ENCODE measurements around the gene PPP2R2C. TPM values are rescaled to one million over a fixed set of nuclear protein-coding genes. Genes with fewer than 3 reads are reported as not detected.

Gene PPP2R2C
- total and polyA plus RNA-seq, 10 donors = 0.07 to 1.3 (median 0.23) TPM; not detected in 1

DNA sequence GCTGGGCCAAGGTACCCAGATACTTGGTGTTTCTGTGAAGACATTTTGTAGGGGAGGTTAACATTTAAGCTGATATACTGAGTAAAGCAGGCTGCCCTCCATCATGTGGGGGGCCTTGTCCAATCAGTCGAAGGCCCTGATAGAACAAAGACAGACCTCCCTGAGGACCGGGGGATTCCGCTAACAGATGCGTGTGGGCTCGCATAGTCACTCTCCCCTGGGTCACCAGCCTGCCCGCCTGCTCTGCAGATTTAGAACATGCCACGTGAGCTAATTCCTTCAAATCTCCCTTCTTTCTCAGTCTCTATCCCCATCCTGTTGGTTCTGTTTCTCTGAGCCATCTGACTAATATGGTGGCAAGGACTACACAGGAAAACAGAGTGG, 142.0 kb downstream of the PPP2R2C start:
- H3K27me3 ChIP-seq (replicated peaks in 1 of 7) = peaks cover 0 to 89% (median 20%) of the 10 kb centered on the region in 7 donors
- no peaks in the 10 kb centered on the region for H3K36me3 ChIP-seq
- H3K4me1 ChIP-seq = peaks cover 0 to 20% (median 14%) of the 10 kb centered on the region in 6 donors
- H3K4me3 ChIP-seq = no peak overlapping the region
- peaks cover 0 to 15% (median 6%) of the 10 kb centered on the region in 8 donors for H3K9me3 ChIP-seq
- no peak for DNase-seq
- WGBS, 5 donors = 78 to 92% (median 86%) methylated on average over 7 of the region's 7 CpGs
- intact Hi-C loops (cut with DNase I; ENCODE audit: low total_unique reads) = loop anchor here (5.0 kb wide), 1 partner anchor 217 kb away; no protein-coding TSS in a partner anchor
- H3K27ac ChIP-seq = no peak overlapping the region
- TF ChIP-seq, protein P1, sequence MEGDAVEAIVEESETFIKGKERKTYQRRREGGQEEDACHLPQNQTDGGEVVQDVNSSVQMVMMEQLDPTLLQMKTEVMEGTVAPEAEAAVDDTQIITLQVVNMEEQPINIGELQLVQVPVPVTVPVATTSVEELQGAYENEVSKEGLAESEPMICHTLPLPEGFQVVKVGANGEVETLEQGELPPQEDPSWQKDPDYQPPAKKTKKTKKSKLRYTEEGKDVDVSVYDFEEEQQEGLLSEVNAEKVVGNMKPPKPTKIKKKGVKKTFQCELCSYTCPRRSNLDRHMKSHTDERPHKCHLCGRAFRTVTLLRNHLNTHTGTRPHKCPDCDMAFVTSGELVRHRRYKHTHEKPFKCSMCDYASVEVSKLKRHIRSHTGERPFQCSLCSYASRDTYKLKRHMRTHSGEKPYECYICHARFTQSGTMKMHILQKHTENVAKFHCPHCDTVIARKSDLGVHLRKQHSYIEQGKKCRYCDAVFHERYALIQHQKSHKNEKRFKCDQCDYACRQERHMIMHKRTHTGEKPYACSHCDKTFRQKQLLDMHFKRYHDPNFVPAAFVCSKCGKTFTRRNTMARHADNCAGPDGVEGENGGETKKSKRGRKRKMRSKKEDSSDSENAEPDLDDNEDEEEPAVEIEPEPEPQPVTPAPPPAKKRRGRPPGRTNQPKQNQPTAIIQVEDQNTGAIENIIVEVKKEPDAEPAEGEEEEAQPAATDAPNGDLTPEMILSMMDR (IDR thresholded peaks at IDR 0.05 in 8 of 11, conservative IDR thresholded peaks at IDR 0.05 in 3 of 11) = no peak
- TF ChIP-seq POLR2AphosphoS5 (IDR thresholded peaks at IDR 0.05) (no peak), POLR2A (IDR thresholded peaks at IDR 0.05) (no peak)

DNA sequence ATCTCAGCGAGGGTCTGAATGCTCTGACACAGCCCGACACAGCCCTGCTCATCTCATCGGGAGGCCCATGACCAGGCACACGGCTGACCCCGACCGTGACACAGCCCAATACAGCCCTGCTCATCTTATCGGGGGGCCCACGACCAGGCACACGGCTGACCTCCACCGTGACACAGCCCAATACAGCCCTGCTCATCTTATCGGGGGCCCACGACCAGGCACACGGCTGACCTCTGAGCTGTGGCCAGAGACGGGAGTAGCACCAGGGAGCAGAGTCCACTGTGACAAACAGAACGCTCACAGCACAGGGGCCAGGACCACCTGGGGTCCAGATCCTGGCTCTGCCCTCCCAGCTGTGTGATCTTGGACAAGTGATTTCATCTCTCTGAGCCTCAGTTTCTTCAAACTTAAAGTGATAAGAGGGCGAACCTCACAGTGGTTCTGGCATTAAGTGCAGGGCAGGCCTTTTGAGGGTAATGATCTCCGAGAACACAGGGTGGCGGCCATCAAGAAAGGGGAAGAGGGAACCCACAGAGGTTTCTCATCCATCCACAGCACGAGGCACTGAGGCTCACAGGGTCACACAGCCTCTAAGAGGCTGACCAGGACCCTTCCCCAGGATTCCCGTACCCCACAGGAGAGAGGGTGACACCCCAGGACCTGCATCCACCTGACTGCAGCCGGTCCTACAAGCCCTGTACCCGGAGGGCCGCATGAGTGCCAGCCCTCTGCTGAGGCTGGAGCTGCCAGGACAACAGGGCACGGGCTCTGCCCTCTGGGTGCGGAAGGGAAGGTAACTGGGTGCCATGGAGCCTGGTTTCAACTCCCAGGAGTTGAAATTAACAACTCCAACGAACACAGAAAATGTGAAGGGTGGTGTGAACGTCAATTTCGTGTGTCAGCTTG, 142.7 kb downstream of the PPP2R2C start:
- Histone ChIP-seq H3K4me3 (no peak overlapping the region), H3K9me3 (peaks cover 0 to 15% (median 6%) of the 10 kb centered on the region in 8 donors), H3K27me3 (replicated peaks in 1 of 7) (peaks cover 0 to 89% (median 15%) of the 10 kb centered on the region in 7 donors), H3K36me3 (no peaks in the 10 kb centered on the region), H3K4me1 (peaks cover 0 to 27% (median 20%) of the 10 kb centered on the region in 6 donors), H3K27ac (no peak overlapping the region)
- 60 to 82% (median 76%) methylated on average over 13 to 28 of the region's 28 CpGs for WGBS, 5 donors
- TF ChIP-seq, protein P1 (IDR thresholded peaks at IDR 0.05 in 8 of 11, conservative IDR thresholded peaks at IDR 0.05 in 3 of 11) = no peak
- TF ChIP-seq POLR2A (IDR thresholded peaks at IDR 0.05) (no peak), POLR2AphosphoS5 (IDR thresholded peaks at IDR 0.05) (no peak)
- intact Hi-C loops (cut with DNase I; ENCODE audit: low total_unique reads) = loop anchor here (5.0 to 10.0 kb wide), 3 partner anchors 77 to 335 kb away; no protein-coding TSS in a partner anchor
- DNase-seq = no peak

DNA sequence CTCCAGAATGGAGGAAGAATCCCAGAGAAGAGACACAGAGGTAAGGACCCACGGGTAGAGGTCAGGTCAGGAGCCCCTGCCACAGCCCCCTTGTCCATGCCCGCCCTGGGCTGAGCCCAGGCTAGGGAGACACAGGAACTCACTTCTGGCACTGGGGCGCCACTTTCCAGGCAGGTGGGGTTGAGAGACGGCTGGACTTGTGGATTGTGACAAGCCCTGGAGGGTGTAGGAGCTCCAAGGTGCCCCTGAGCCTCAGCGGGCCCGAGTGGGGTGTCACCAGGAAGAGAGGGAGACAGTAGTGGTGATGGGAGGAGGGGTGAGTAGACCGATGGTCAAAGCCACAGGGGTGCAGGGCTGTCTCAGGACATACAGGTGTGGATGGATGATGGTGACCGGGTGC, 143.9 kb downstream of the PPP2R2C start:
- H3K27me3 ChIP-seq (replicated peaks in 1 of 7) = peaks cover 0 to 87% (median 15%) of the 10 kb centered on the region in 7 donors
- H3K27ac ChIP-seq = no peak overlapping the region
- intact Hi-C loops (cut with DNase I; ENCODE audit: low total_unique reads) = loop anchor here (5.0 to 10.0 kb wide), 2 partner anchors 76 to 334 kb away; no protein-coding TSS in a partner anchor
- peaks cover 0 to 34% (median 24%) of the 10 kb centered on the region in 6 donors for H3K4me1 ChIP-seq
- no peak for DNase-seq
- no peak for TF ChIP-seq POLR2AphosphoS5 (IDR thresholded peaks at IDR 0.05)
- TF ChIP-seq, protein P1 (IDR thresholded peaks at IDR 0.05 in 8 of 11, conservative IDR thresholded peaks at IDR 0.05 in 3 of 11) = no peak
- no peak for TF ChIP-seq POLR2A (IDR thresholded peaks at IDR 0.05)
- no peak overlapping the region for H3K4me3 ChIP-seq
- peaks cover 0 to 7% (median 0%) of the 10 kb centered on the region in 8 donors for H3K9me3 ChIP-seq
- no peaks in the 10 kb centered on the region for H3K36me3 ChIP-seq
- WGBS, 5 donors = 64 to 76% (median 70%) methylated on average over 8 of the region's 8 CpGs
